GM18511 (cell line): ENCODE measurements around the gene ADORA2A.

Source experiments
- ATAC-seq: cut with Tn5 transposase; IDR thresholded peaks from one replicate; pipeline ENCODE4 v1.9.1; 2021; ENCODE audit warnings: mild to moderate bottlenecking, moderate library complexity; ENCODE audit not compliant: unreplicated experiment

The ADORA2A gene

DNA sequence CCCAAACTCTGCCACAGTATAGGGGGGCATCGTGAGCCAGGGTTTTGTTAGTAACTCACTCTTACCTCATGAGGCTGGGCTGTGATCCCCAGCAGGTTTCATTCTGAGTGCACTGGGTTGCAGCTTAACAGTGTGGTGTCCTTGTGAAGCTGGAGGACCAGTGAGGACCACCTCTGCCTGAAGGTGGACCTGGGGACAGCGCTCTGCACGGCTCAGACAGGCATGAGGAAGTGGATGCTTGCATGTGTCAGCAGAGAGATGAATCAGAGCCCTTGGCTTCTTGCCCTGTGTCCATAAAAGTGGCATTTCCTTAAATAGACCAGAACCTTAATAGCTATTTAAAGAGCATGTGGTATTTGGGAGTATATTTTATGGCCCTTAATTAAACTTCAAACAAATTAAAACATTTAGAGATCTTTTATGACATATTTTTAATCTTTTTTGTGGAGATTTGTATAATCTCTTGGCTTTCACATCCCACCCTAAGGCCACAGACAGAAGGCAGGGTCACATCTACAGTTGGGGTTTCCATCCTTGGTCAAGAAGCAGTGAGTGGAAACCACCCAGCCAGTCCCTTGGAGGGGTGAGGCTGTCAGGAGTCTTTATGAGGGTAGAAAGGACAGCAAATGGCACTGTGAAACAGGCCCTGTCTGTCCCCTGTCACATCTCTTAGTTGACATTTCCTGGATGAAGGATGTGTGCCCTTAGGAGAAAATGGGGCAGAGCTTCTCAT is 24.8 kb upstream of the ADORA2A start:
- ATAC-seq = no peak

DNA sequence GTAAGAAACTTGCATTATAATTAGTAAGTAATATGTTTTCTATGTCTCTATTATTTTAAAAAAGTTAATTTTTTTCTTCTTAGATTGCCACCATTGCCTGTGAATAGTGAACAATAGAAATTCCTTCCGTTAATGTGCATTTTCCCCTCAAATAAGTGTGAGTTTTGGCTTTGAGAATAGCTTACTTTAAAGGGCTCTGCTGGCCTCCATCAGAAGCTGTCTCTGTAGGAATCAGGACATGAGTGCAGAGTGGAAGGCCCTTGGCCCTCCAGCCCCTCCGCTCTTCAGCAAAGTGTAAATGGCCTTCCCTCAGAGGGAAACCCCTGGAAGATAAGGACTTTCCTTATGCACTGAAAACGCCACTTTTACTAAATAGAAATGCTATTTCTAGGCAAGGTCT is 24.1 kb upstream of the ADORA2A start:
- no peak for ATAC-seq

- ATAC-seq = no peak
Observed at GRCh38 chr22:24404561-24405275, 22.7 kb upstream of the ADORA2A start.

- ATAC-seq = no peak
Observed at GRCh38 chr22:24405631-24406321, 21.6 kb upstream of the ADORA2A start.

GRCh38 chr22:24406322-24407277 is 20.8 kb upstream of the ADORA2A start:
- ATAC-seq = no peak

DNA sequence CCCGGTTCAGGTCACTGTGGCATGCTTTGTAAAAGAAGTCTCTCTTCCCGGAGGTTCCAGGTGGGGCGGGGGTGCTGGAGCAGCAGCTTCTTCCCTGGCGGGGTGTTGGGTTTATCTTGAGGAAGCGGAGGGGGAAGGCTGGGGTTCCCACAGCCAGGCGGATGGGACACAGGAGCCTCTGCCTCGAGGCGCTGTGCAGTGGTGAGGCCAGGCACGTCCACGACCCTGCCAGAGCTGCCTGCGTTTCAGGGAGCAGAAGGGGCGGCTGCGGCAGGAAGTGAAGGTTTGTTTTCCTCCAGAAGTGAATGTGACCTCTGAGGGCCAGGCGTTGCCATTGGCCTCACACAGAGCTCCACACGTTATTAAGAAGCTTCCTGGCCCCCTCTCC is 20.1 kb upstream of the ADORA2A start:
- no peak for ATAC-seq

- ATAC-seq = no peak
Observed at GRCh38 chr22:24407884-24408283, 19.5 kb upstream of the ADORA2A start.

GRCh38 chr22:24408630-24409029 is 18.8 kb upstream of the ADORA2A start:
- no peak for ATAC-seq

DNA sequence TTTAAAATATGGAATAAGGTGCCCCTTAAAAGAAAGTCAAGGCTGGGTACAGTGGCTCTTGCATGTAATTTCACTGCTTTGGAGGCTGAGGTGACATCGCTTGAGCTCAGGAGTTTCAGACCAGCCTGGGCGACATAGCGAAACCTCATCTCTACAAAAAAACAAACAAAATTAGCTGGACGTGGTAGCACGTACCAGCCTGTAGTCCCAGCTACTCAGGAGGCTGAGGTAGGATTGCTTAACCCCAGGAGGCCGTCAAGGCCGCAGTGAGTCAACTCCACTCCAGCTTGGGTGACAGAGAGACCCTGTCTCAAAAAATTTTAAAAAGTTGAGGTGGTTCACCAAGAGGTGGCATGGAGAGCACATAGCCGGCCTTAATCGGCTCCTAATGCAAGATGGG is 17.7 kb upstream of the ADORA2A start:
- ATAC-seq = no peak

- no peak for ATAC-seq
Observed at GRCh38 chr22:24410110-24410856, 17.1 kb upstream of the ADORA2A start.

GRCh38 chr22:24411256-24412004 is 16.0 kb upstream of the ADORA2A start:
- no peak for ATAC-seq

DNA sequence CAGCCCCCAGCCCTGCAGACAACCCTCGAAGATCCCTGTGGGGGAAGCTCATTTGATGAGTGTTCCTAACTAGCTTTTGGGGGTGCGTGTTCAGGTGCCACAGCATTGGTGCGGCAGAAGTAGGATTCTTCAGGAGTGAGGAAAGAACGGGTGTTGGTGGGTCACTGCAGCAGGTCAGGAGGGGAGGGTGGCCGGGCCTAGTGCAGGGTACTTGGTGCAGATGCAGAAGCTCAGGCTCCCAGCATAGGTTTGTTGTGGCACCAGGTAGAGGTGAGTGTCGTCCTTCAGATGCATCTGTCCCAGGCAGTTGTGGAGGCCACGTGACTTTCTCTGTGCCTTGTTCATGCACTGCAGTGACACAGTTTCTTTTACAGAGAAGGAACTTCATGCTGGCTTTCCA is 15.1 kb upstream of the ADORA2A start:
- no peak for ATAC-seq

DNA sequence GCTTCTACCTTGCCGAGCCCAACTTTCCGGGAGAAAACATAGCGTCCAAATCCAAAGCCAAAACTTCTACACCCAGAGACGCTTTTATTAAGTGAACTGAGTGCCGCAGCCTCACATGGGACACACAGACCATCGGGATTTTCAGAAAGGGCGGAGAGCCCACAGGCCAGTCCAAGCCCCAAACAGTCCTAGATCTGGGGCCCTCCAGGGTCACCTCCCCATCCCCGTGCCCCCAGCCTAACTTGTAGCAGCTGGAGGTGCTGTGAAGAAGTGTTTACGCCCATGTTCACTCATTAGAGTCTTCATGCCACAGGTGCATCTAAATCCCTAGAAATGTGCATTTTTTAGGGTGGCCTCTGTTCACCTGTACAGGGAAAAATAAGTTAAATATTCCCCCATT is 14.1 kb upstream of the ADORA2A start:
- no peak for ATAC-seq

- no peak for ATAC-seq
Observed at GRCh38 chr22:24413736-24414385, 13.5 kb upstream of the ADORA2A start.

DNA sequence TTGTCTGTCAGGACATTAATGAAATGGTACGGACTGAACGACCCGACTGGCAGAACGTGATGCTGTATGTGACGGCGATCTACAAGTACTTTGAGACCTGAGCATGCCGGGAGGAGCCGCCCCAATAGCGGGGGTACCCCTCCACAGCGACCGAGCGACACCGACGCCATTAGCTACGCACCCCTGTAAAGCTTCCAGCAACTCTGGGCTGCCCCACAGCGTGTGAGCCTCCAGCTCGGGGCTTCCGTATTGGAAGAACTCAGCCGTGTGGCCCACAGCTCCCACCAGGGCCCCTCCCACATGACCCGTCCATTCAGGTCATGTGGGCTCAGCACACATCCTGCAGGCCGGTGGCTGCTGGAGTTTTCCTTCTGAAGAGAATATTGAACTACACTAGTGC is 12.9 kb upstream of the ADORA2A start:
- ATAC-seq = no peak

GRCh38 chr22:24414984-24415945 is 12.1 kb upstream of the ADORA2A start:
- no peak for ATAC-seq

DNA sequence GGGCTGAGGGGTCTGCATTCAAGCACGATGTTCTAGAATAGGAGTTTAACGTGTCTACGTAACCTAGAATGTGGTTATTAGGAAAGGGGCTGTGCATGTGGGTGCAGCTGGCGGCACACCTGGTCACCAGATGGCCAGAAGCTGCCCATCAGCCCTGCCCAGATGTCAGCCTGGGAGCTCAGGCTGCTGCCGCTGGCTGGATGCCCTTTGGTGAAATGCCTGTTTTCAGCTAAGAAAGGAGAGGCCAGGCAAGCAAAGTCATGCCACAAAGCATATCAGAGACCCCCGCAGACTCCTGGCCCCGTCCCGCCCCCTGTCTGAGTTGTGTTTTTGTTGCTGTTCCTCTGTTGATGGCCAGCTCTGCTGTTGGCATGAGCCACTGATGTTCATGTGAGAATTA is 11.3 kb upstream of the ADORA2A start:
- ATAC-seq = no peak

DNA sequence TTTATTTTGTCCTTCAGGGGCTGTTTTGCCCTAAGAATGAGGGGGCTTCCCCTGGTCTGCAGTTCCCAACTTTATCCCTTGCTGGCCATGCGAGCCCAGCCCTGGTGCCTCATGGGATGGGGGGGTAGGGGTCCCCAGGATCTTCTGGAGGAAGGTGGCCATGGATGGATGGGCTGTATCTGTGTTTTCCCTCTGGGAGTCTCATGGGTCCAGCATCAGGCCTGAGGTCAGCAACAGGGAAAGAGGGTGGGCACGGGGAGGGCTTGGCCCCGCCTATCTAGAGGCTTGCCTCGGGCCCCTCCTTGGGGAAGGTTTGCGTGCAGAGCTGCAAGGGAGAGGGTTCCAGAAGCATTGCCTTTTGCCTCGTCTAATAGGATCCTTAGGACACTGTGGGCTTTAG is 10.8 kb upstream of the ADORA2A start:
- ATAC-seq = no peak
